ENCODE results near the gene ZFAND6.
"Not testable (repeated sequence)": the region's sequence is repeated elsewhere in the genome, so short reads cannot be mapped to it uniquely, and the experiment has no call there.

ZFAND6 gene

GRCh38 chr15:80020149-80020548 lies 39.3 kb upstream of the ZFAND6 start:
- H3K9ac ChIP-seq (ENCODE audit: low read depth in 1 of 2, low read length in 2 of 2); H3K27ac ChIP-seq (ENCODE audit: low read depth in 2 of 2, low read length in 2 of 2); H3K36me3 ChIP-seq (ENCODE audit: control insufficient read depth in 2 of 2, insufficient read depth in 2 of 2, low read length in 2 of 2); H3K4me1 ChIP-seq (ENCODE audit: control insufficient read depth in 2 of 2, insufficient read depth in 2 of 2, low read length in 2 of 2); H3K4me3 ChIP-seq (ENCODE audit: low read length in 2 of 2); H3K27me3 ChIP-seq (ENCODE audit: control insufficient read depth in 2 of 2, insufficient read depth in 2 of 2, low read length in 2 of 2); H3K9me3 ChIP-seq (ENCODE audit: control insufficient read depth in 2 of 2, low read length in 2 of 2): not testable (repeated sequence)

- Histone ChIP-seq H3K27me3 (ENCODE audit: control insufficient read depth in 2 of 2, insufficient read depth in 2 of 2, low read length in 2 of 2) (no peaks in the 10 kb centered on the region), H3K9ac (ENCODE audit: low read depth in 1 of 2, low read length in 2 of 2) (no peak overlapping the region), H3K4me3 (ENCODE audit: low read length in 2 of 2) (no peak overlapping the region), H3K4me1 (ENCODE audit: control insufficient read depth in 2 of 2, insufficient read depth in 2 of 2, low read length in 2 of 2) (no peaks in the 10 kb centered on the region), H3K27ac (ENCODE audit: low read depth in 2 of 2, low read length in 2 of 2) (no peak overlapping the region), H3K9me3 (ENCODE audit: control insufficient read depth in 2 of 2, low read length in 2 of 2) (no peaks in the 10 kb centered on the region), H3K36me3 (ENCODE audit: control insufficient read depth in 2 of 2, insufficient read depth in 2 of 2, low read length in 2 of 2) (no peaks in the 10 kb centered on the region)
Observed at GRCh38 chr15:80020731-80021130, 38.7 kb upstream of the ZFAND6 start.

GRCh38 chr15:80026310-80026709 lies 33.2 kb upstream of the ZFAND6 start:
- Histone ChIP-seq H3K4me3 (ENCODE audit: low read length in 2 of 2) (no peak overlapping the region), H3K9ac (ENCODE audit: low read depth in 1 of 2, low read length in 2 of 2) (no peak overlapping the region), H3K27ac (ENCODE audit: low read depth in 2 of 2, low read length in 2 of 2) (no peak overlapping the region), H3K4me1 (ENCODE audit: control insufficient read depth in 2 of 2, insufficient read depth in 2 of 2, low read length in 2 of 2) (no peaks in the 10 kb centered on the region), H3K27me3 (ENCODE audit: control insufficient read depth in 2 of 2, insufficient read depth in 2 of 2, low read length in 2 of 2) (no peaks in the 10 kb centered on the region), H3K36me3 (ENCODE audit: control insufficient read depth in 2 of 2, insufficient read depth in 2 of 2, low read length in 2 of 2) (no peaks in the 10 kb centered on the region), H3K9me3 (ENCODE audit: control insufficient read depth in 2 of 2, low read length in 2 of 2) (no peaks in the 10 kb centered on the region)

- Histone ChIP-seq H3K27ac (ENCODE audit: low read depth in 2 of 2, low read length in 2 of 2) (no peak overlapping the region), H3K27me3 (ENCODE audit: control insufficient read depth in 2 of 2, insufficient read depth in 2 of 2, low read length in 2 of 2) (no peaks in the 10 kb centered on the region), H3K36me3 (ENCODE audit: control insufficient read depth in 2 of 2, insufficient read depth in 2 of 2, low read length in 2 of 2) (no peaks in the 10 kb centered on the region), H3K4me1 (ENCODE audit: control insufficient read depth in 2 of 2, insufficient read depth in 2 of 2, low read length in 2 of 2) (peaks cover 0 to 4% of the 10 kb centered on the region in 2 donors), H3K9ac (ENCODE audit: low read depth in 1 of 2, low read length in 2 of 2) (no peak overlapping the region), H3K4me3 (ENCODE audit: low read length in 2 of 2) (no peak overlapping the region), H3K9me3 (ENCODE audit: control insufficient read depth in 2 of 2, low read length in 2 of 2) (no peaks in the 10 kb centered on the region)
Observed at GRCh38 chr15:80026754-80027153, 32.7 kb upstream of the ZFAND6 start.

- no peaks in the 10 kb centered on the region for H3K36me3 ChIP-seq (ENCODE audit: control insufficient read depth in 2 of 2, insufficient read depth in 2 of 2, low read length in 2 of 2)
- no peaks in the 10 kb centered on the region for H3K27me3 ChIP-seq (ENCODE audit: control insufficient read depth in 2 of 2, insufficient read depth in 2 of 2, low read length in 2 of 2)
- no peak overlapping the region for H3K27ac ChIP-seq (ENCODE audit: low read depth in 2 of 2, low read length in 2 of 2)
- H3K9ac ChIP-seq (ENCODE audit: low read depth in 1 of 2, low read length in 2 of 2) = no peak overlapping the region
- H3K9me3 ChIP-seq (ENCODE audit: control insufficient read depth in 2 of 2, low read length in 2 of 2) = no peaks in the 10 kb centered on the region
- no peak overlapping the region for H3K4me3 ChIP-seq (ENCODE audit: low read length in 2 of 2)
- H3K4me1 ChIP-seq (ENCODE audit: control insufficient read depth in 2 of 2, insufficient read depth in 2 of 2, low read length in 2 of 2) = peaks cover 6 to 17% of the 10 kb centered on the region in 2 donors
Observed at GRCh38 chr15:80028937-80029336, 30.5 kb upstream of the ZFAND6 start.

GRCh38 chr15:80031841-80032240 lies 27.6 kb upstream of the ZFAND6 start:
- Histone ChIP-seq H3K4me3 (ENCODE audit: low read length in 2 of 2) (no peak overlapping the region), H3K36me3 (ENCODE audit: control insufficient read depth in 2 of 2, insufficient read depth in 2 of 2, low read length in 2 of 2) (no peaks in the 10 kb centered on the region), H3K9me3 (ENCODE audit: control insufficient read depth in 2 of 2, low read length in 2 of 2) (no peaks in the 10 kb centered on the region), H3K9ac (ENCODE audit: low read depth in 1 of 2, low read length in 2 of 2) (no peak overlapping the region), H3K27me3 (ENCODE audit: control insufficient read depth in 2 of 2, insufficient read depth in 2 of 2, low read length in 2 of 2) (no peaks in the 10 kb centered on the region), H3K27ac (ENCODE audit: low read depth in 2 of 2, low read length in 2 of 2) (peak overlapping the region in 1 of 2 donors; percentile 29), H3K4me1 (ENCODE audit: control insufficient read depth in 2 of 2, insufficient read depth in 2 of 2, low read length in 2 of 2) (peaks cover 6 to 17% of the 10 kb centered on the region in 2 donors)

GRCh38 chr15:80034629-80035028 lies 24.8 kb upstream of the ZFAND6 start:
- H3K36me3 ChIP-seq (ENCODE audit: control insufficient read depth in 2 of 2, insufficient read depth in 2 of 2, low read length in 2 of 2) = no peaks in the 10 kb centered on the region
- H3K4me3 ChIP-seq (ENCODE audit: low read length in 2 of 2) = no peak overlapping the region
- no peak overlapping the region for H3K27ac ChIP-seq (ENCODE audit: low read depth in 2 of 2, low read length in 2 of 2)
- H3K9ac ChIP-seq (ENCODE audit: low read depth in 1 of 2, low read length in 2 of 2) = no peak overlapping the region
- no peaks in the 10 kb centered on the region for H3K27me3 ChIP-seq (ENCODE audit: control insufficient read depth in 2 of 2, insufficient read depth in 2 of 2, low read length in 2 of 2)
- H3K9me3 ChIP-seq (ENCODE audit: control insufficient read depth in 2 of 2, low read length in 2 of 2) = no peaks in the 10 kb centered on the region
- H3K4me1 ChIP-seq (ENCODE audit: control insufficient read depth in 2 of 2, insufficient read depth in 2 of 2, low read length in 2 of 2) = peaks cover 6 to 17% of the 10 kb centered on the region in 2 donors

GRCh38 chr15:80036071-80036470 lies 23.4 kb upstream of the ZFAND6 start:
- H3K9me3 ChIP-seq (ENCODE audit: control insufficient read depth in 2 of 2, low read length in 2 of 2) = no peaks in the 10 kb centered on the region
- no peak overlapping the region for H3K9ac ChIP-seq (ENCODE audit: low read depth in 1 of 2, low read length in 2 of 2)
- H3K4me3 ChIP-seq (ENCODE audit: low read length in 2 of 2) = no peak overlapping the region
- H3K36me3 ChIP-seq (ENCODE audit: control insufficient read depth in 2 of 2, insufficient read depth in 2 of 2, low read length in 2 of 2) = no peaks in the 10 kb centered on the region
- no peak overlapping the region for H3K27ac ChIP-seq (ENCODE audit: low read depth in 2 of 2, low read length in 2 of 2)
- H3K27me3 ChIP-seq (ENCODE audit: control insufficient read depth in 2 of 2, insufficient read depth in 2 of 2, low read length in 2 of 2) = no peaks in the 10 kb centered on the region
- H3K4me1 ChIP-seq (ENCODE audit: control insufficient read depth in 2 of 2, insufficient read depth in 2 of 2, low read length in 2 of 2) = peaks cover 6 to 17% of the 10 kb centered on the region in 2 donors

- Histone ChIP-seq H3K4me3 (ENCODE audit: low read length in 2 of 2) (no peak overlapping the region), H3K27me3 (ENCODE audit: control insufficient read depth in 2 of 2, insufficient read depth in 2 of 2, low read length in 2 of 2) (no peaks in the 10 kb centered on the region), H3K36me3 (ENCODE audit: control insufficient read depth in 2 of 2, insufficient read depth in 2 of 2, low read length in 2 of 2) (no peaks in the 10 kb centered on the region), H3K9me3 (ENCODE audit: control insufficient read depth in 2 of 2, low read length in 2 of 2) (no peaks in the 10 kb centered on the region), H3K4me1 (ENCODE audit: control insufficient read depth in 2 of 2, insufficient read depth in 2 of 2, low read length in 2 of 2) (no peaks in the 10 kb centered on the region), H3K9ac (ENCODE audit: low read depth in 1 of 2, low read length in 2 of 2) (no peak overlapping the region), H3K27ac (ENCODE audit: low read depth in 2 of 2, low read length in 2 of 2) (no peak overlapping the region)
Observed at GRCh38 chr15:80041494-80042253, 17.8 kb upstream of the ZFAND6 start.

- no peaks in the 10 kb centered on the region for H3K36me3 ChIP-seq (ENCODE audit: control insufficient read depth in 2 of 2, insufficient read depth in 2 of 2, low read length in 2 of 2)
- no peak overlapping the region for H3K9ac ChIP-seq (ENCODE audit: low read depth in 1 of 2, low read length in 2 of 2)
- no peaks in the 10 kb centered on the region for H3K27me3 ChIP-seq (ENCODE audit: control insufficient read depth in 2 of 2, insufficient read depth in 2 of 2, low read length in 2 of 2)
Observed at GRCh38 chr15:80042568-80042967, 16.9 kb upstream of the ZFAND6 start.

More at GRCh38 chr15:80042568-80042967, 16.9 kb upstream of the ZFAND6 start:
- no peaks in the 10 kb centered on the region for H3K4me1 ChIP-seq (ENCODE audit: control insufficient read depth in 2 of 2, insufficient read depth in 2 of 2, low read length in 2 of 2)
- H3K9me3 ChIP-seq (ENCODE audit: control insufficient read depth in 2 of 2, low read length in 2 of 2) = no peaks in the 10 kb centered on the region
- no peak overlapping the region for H3K27ac ChIP-seq (ENCODE audit: low read depth in 2 of 2, low read length in 2 of 2)
- no peak overlapping the region for H3K4me3 ChIP-seq (ENCODE audit: low read length in 2 of 2)
